ENCODE data around the gene CACNA2D1.

CACNA2D1 gene

GRCh38 chr7:82263920-82264782 is 179.4 kb downstream of the CACNA2D1 start:
- WGBS, 2 donors (ENCODE audit: extremely low coverage in 2 of 2, insufficient read length in 2 of 2, insufficient replicate concordance in 1 of 2), result no CpG with 5 or more reads among the region's 3 CpGs
- H3K23ac ChIP-seq (ENCODE audit: low read depth, low read length, poor library complexity), result no peak overlapping the region
- no peak overlapping the region for H3K4me3 ChIP-seq (ENCODE audit: low read length in 2 of 2)
- H3K4me1 ChIP-seq (ENCODE audit: control insufficient read depth in 2 of 2, insufficient read depth in 1 of 2, low read depth in 1 of 2, low read length in 2 of 2), result peaks cover 0 to 3% of the 10 kb centered on the region in 2 donors
- H3K79me1 ChIP-seq (ENCODE audit: low read depth, low read length), result no peaks in the 10 kb centered on the region
- H3K18ac ChIP-seq (ENCODE audit: low read length), result no peak overlapping the region
- no peaks in the 10 kb centered on the region for H3K27me3 ChIP-seq (ENCODE audit: control insufficient read depth in 3 of 3, insufficient read depth in 3 of 3, low read depth in 1 of 3, low read length in 3 of 3)
- H2BK120ac ChIP-seq (ENCODE audit: low read depth, low read length), result no peak overlapping the region
- no peak overlapping the region for H2AFZ ChIP-seq (ENCODE audit: low read length)
- DNase-seq (ENCODE audit: low spot score), result no peak
- no peaks in the 10 kb centered on the region for H3K9me3 ChIP-seq (replicated peaks in 1 of 2; ENCODE audit: control insufficient read depth in 2 of 2, insufficient read depth in 1 of 2, low read depth in 1 of 2, low read length in 2 of 2)
- no peak overlapping the region for H3K4me2 ChIP-seq (ENCODE audit: insufficient read depth, low read length, poor library complexity, severe bottlenecking)
- H3K27ac ChIP-seq (replicated peaks; ENCODE audit: low read length), result no peak overlapping the region
- H2BK5ac ChIP-seq (ENCODE audit: low read length), result no peak overlapping the region
- no peak overlapping the region for H3K9ac ChIP-seq (ENCODE audit: low read depth, low read length, poor library complexity)
- no peaks in the 10 kb centered on the region for H3K36me3 ChIP-seq (replicated peaks in 1 of 2; ENCODE audit: control insufficient read depth in 2 of 2, insufficient read depth in 2 of 2, low read length in 2 of 2)
- no peak overlapping the region for H2AK5ac ChIP-seq (ENCODE audit: low read depth, low read length)
- H4K8ac ChIP-seq (ENCODE audit: low read depth, low read length), result no peak overlapping the region
- no peak overlapping the region for H3K14ac ChIP-seq (ENCODE audit: low read length)
- no peak overlapping the region for H2BK12ac ChIP-seq (ENCODE audit: low read length)
- no peak overlapping the region for H3K4ac ChIP-seq (ENCODE audit: low read length)
- H4K91ac ChIP-seq (ENCODE audit: low read depth, low read length, poor library complexity), result no peak overlapping the region
- no peak overlapping the region for H2BK15ac ChIP-seq (ENCODE audit: low read length)

- Histone ChIP-seq H2AFZ (ENCODE audit: low read length) (no peak overlapping the region), H2BK15ac (ENCODE audit: low read length) (no peak overlapping the region), H3K9ac (ENCODE audit: low read depth, low read length, poor library complexity) (no peak overlapping the region), H3K14ac (ENCODE audit: low read length) (no peak overlapping the region), H3K9me3 (replicated peaks in 1 of 2; ENCODE audit: control insufficient read depth in 2 of 2, insufficient read depth in 1 of 2, low read depth in 1 of 2, low read length in 2 of 2) (no peaks in the 10 kb centered on the region), H3K4me1 (ENCODE audit: control insufficient read depth in 2 of 2, insufficient read depth in 1 of 2, low read depth in 1 of 2, low read length in 2 of 2) (no peaks in the 10 kb centered on the region), H3K27ac (replicated peaks; ENCODE audit: low read length) (no peak overlapping the region), H3K4me3 (ENCODE audit: low read length in 2 of 2) (no peak overlapping the region), H3K4ac (ENCODE audit: low read length) (no peak overlapping the region), H2BK12ac (ENCODE audit: low read length) (no peak overlapping the region), H3K4me2 (ENCODE audit: insufficient read depth, low read length, poor library complexity, severe bottlenecking) (no peak overlapping the region), H2BK5ac (ENCODE audit: low read length) (no peak overlapping the region), H3K23ac (ENCODE audit: low read depth, low read length, poor library complexity) (no peak overlapping the region), H3K18ac (ENCODE audit: low read length) (no peak overlapping the region), H4K8ac (ENCODE audit: low read depth, low read length) (no peak overlapping the region), H3K27me3 (ENCODE audit: control insufficient read depth in 3 of 3, insufficient read depth in 3 of 3, low read depth in 1 of 3, low read length in 3 of 3) (peaks cover 0 to 4% (median 0%) of the 10 kb centered on the region in 3 experiments), H2AK5ac (ENCODE audit: low read depth, low read length) (no peak overlapping the region), H3K79me1 (ENCODE audit: low read depth, low read length) (no peaks in the 10 kb centered on the region), H2BK120ac (ENCODE audit: low read depth, low read length) (no peak overlapping the region), H3K36me3 (replicated peaks in 1 of 2; ENCODE audit: control insufficient read depth in 2 of 2, insufficient read depth in 2 of 2, low read length in 2 of 2) (no peaks in the 10 kb centered on the region), H4K91ac (ENCODE audit: low read depth, low read length, poor library complexity) (no peak overlapping the region)
- no CpG with 5 or more reads among the region's 2 CpGs for WGBS, 2 donors (ENCODE audit: extremely low coverage in 2 of 2, insufficient read length in 2 of 2, insufficient replicate concordance in 1 of 2)
- no peak for DNase-seq (ENCODE audit: low spot score)
These were observed 185.4 kb downstream of the CACNA2D1 start for GRCh38 chr7:82258181-82258580.

- Histone ChIP-seq H2BK120ac (ENCODE audit: low read depth, low read length) (no peak overlapping the region), H3K9me3 (replicated peaks in 1 of 2; ENCODE audit: control insufficient read depth in 2 of 2, insufficient read depth in 1 of 2, low read depth in 1 of 2, low read length in 2 of 2) (no peaks in the 10 kb centered on the region), H3K36me3 (replicated peaks in 1 of 2; ENCODE audit: control insufficient read depth in 2 of 2, insufficient read depth in 2 of 2, low read length in 2 of 2) (no peaks in the 10 kb centered on the region), H3K4ac (ENCODE audit: low read length) (no peak overlapping the region), H3K4me2 (ENCODE audit: insufficient read depth, low read length, poor library complexity, severe bottlenecking) (no peak overlapping the region), H2BK15ac (ENCODE audit: low read length) (no peak overlapping the region), H3K18ac (ENCODE audit: low read length) (no peak overlapping the region), H3K14ac (ENCODE audit: low read length) (no peak overlapping the region), H2BK5ac (ENCODE audit: low read length) (no peak overlapping the region), H4K91ac (ENCODE audit: low read depth, low read length, poor library complexity) (no peak overlapping the region), H3K9ac (ENCODE audit: low read depth, low read length, poor library complexity) (no peak overlapping the region), H3K23ac (ENCODE audit: low read depth, low read length, poor library complexity) (no peak overlapping the region), H3K4me1 (ENCODE audit: control insufficient read depth in 2 of 2, insufficient read depth in 1 of 2, low read depth in 1 of 2, low read length in 2 of 2) (no peaks in the 10 kb centered on the region), H3K27ac (replicated peaks; ENCODE audit: low read length) (no peak overlapping the region), H4K8ac (ENCODE audit: low read depth, low read length) (no peak overlapping the region), H2AK5ac (ENCODE audit: low read depth, low read length) (no peak overlapping the region), H3K27me3 (ENCODE audit: control insufficient read depth in 3 of 3, insufficient read depth in 3 of 3, low read depth in 1 of 3, low read length in 3 of 3) (peaks cover 0 to 4% (median 0%) of the 10 kb centered on the region in 3 experiments), H3K79me1 (ENCODE audit: low read depth, low read length) (no peaks in the 10 kb centered on the region), H2AFZ (ENCODE audit: low read length) (no peak overlapping the region), H2BK12ac (ENCODE audit: low read length) (no peak overlapping the region), H3K4me3 (ENCODE audit: low read length in 2 of 2) (no peak overlapping the region)
- no CpG with 5 or more reads among the region's 2 CpGs for WGBS, 2 donors (ENCODE audit: extremely low coverage in 2 of 2, insufficient read length in 2 of 2, insufficient replicate concordance in 1 of 2)
- DNase-seq (ENCODE audit: low spot score), result no peak
These were observed 186.4 kb downstream of the CACNA2D1 start for GRCh38 chr7:82257118-82257695.

GRCh38 chr7:82255706-82256105 is 187.9 kb downstream of the CACNA2D1 start:
- H3K4me3 ChIP-seq (ENCODE audit: low read length in 2 of 2), result no peak overlapping the region
- no peaks in the 10 kb centered on the region for H3K9me3 ChIP-seq (replicated peaks in 1 of 2; ENCODE audit: control insufficient read depth in 2 of 2, insufficient read depth in 1 of 2, low read depth in 1 of 2, low read length in 2 of 2)
- no peak overlapping the region for H3K4me2 ChIP-seq (ENCODE audit: insufficient read depth, low read length, poor library complexity, severe bottlenecking)
- no peak overlapping the region for H3K27ac ChIP-seq (replicated peaks; ENCODE audit: low read length)
- H3K79me1 ChIP-seq (ENCODE audit: low read depth, low read length), result no peaks in the 10 kb centered on the region
- H3K27me3 ChIP-seq (ENCODE audit: control insufficient read depth in 3 of 3, insufficient read depth in 3 of 3, low read depth in 1 of 3, low read length in 3 of 3), result peaks cover 0 to 4% (median 0%) of the 10 kb centered on the region in 3 experiments
- H3K9ac ChIP-seq (ENCODE audit: low read depth, low read length, poor library complexity), result no peak overlapping the region
- no peak overlapping the region for H2BK120ac ChIP-seq (ENCODE audit: low read depth, low read length)
- no peak for DNase-seq (ENCODE audit: low spot score)
- no peak overlapping the region for H3K4ac ChIP-seq (ENCODE audit: low read length)
- H2BK5ac ChIP-seq (ENCODE audit: low read length), result no peak overlapping the region
- H3K4me1 ChIP-seq (ENCODE audit: control insufficient read depth in 2 of 2, insufficient read depth in 1 of 2, low read depth in 1 of 2, low read length in 2 of 2), result no peaks in the 10 kb centered on the region
- no peak overlapping the region for H3K18ac ChIP-seq (ENCODE audit: low read length)
- H4K8ac ChIP-seq (ENCODE audit: low read depth, low read length), result no peak overlapping the region
- no peak overlapping the region for H2BK15ac ChIP-seq (ENCODE audit: low read length)
- no peak overlapping the region for H3K14ac ChIP-seq (ENCODE audit: low read length)
- no peaks in the 10 kb centered on the region for H3K36me3 ChIP-seq (replicated peaks in 1 of 2; ENCODE audit: control insufficient read depth in 2 of 2, insufficient read depth in 2 of 2, low read length in 2 of 2)
- H2AFZ ChIP-seq (ENCODE audit: low read length), result no peak overlapping the region
- H2BK12ac ChIP-seq (ENCODE audit: low read length), result no peak overlapping the region
- no peak overlapping the region for H4K91ac ChIP-seq (ENCODE audit: low read depth, low read length, poor library complexity)
- no peak overlapping the region for H2AK5ac ChIP-seq (ENCODE audit: low read depth, low read length)
- WGBS, 2 donors (ENCODE audit: extremely low coverage in 2 of 2, insufficient read length in 2 of 2, insufficient replicate concordance in 1 of 2), result no CpG with 5 or more reads among the region's 3 CpGs
- H3K23ac ChIP-seq (ENCODE audit: low read depth, low read length, poor library complexity), result no peak overlapping the region
